Transverse colon (tissue), 4 donors: ENCODE data around the gene ELP5. TPM values are rescaled to one million over a fixed set of nuclear protein-coding genes. Genes with fewer than 3 reads are reported as not detected.
A peak's percentile ranks its signal among the peaks of the same experiment; 100 is the strongest.

Experiments
- DNase-seq: peaks from one replicate; pipeline ENCODE4 v3.0.0-alpha.2; 2019
- H3K27ac ChIP-seq, 4 donors: fragments of 200-600 bp; sonication (generic); 2 replicates each; pipeline ENCODE4 v1.5.1; 2016 to 2018; ENCODE audit warnings: inconsistent platforms in 4 of 4
- H3K27me3 ChIP-seq: fragments of 200-600 bp; sonication (generic); 2 replicates; pipeline ENCODE4 v1.5.1; 2017; ENCODE audit warnings: inconsistent platforms
- H3K36me3 ChIP-seq, 4 donors: fragments of 200-600 bp; sonication (generic); 2 replicates each; pipeline ENCODE4 v1.5.1; 2017 to 2019; ENCODE audit warnings: inconsistent platforms in 4 of 4
- H3K4me1 ChIP-seq, 4 donors: fragments of 200-600 bp; sonication (generic); 2 replicates each; pipeline ENCODE4 v1.5.1; 2017 to 2020; ENCODE audit warnings: inconsistent platforms in 4 of 4
- H3K4me3 ChIP-seq, 4 donors: fragments of 200-600 bp; sonication (generic); 1 replicate in 1 of 4; 2 replicates in 3 of 4; pipeline versions ENCODE4 v1.5.1 to v1.6.1; 2017 to 2019; ENCODE audit warnings: inconsistent platforms in 4 of 4
- H3K9me3 ChIP-seq, 2 donors: fragments of 200-600 bp; sonication (generic); 2 replicates each; pipeline ENCODE4 v1.5.1; 2017 to 2019; ENCODE audit warnings: inconsistent platforms in 2 of 2
- CTCF ChIP-seq, 5 experiments: fragments of 200-600 bp in 3 of 5; fragments of 450-650 bp in 2 of 5; sonication (generic) in 3 of 5; IDR thresholded peaks; 1 replicate in 2 of 5; 2 replicates in 3 of 5; pipeline ENCODE4 v1.5.1; 2016 to 2017; ENCODE audit warnings: antibody characterized with exemption in 5 of 5, inconsistent platforms in 3 of 5, mild to moderate bottlenecking in 2 of 5, moderate library complexity in 1 of 5
- EP300 ChIP-seq: sonication (generic); formaldehyde crosslinking; IDR thresholded peaks from one replicate; pipeline ENCODE4 v1.6.1; 2017; ENCODE audit warnings: antibody characterized with exemption, low read depth
- POLR2A ChIP-seq: fragments of 450-650 bp; IDR thresholded peaks from one replicate; pipeline ENCODE4 v1.6.1; 2016; ENCODE audit warnings: antibody characterized with exemption, mild to moderate bottlenecking, moderate library complexity
- POLR2AphosphoS5 ChIP-seq, 3 donors: sonication (generic); formaldehyde crosslinking; IDR thresholded peaks; one replicate each; pipeline ENCODE4 v1.6.1; 2016; ENCODE audit warnings: antibody characterized with exemption in 3 of 3
- WGBS, 2 donors: methylation state at CpG; one replicate each; pipeline ENCODE4 v1.1.5; 2018; ENCODE audit warnings: low coverage in 1 of 2; 5-methylcytosine and 5-hydroxymethylcytosine counted together
- in situ Hi-C, 4 donors: fragments of 200-750 bp; cut with MboI; loops; one replicate each; pipeline versions ENCODE4 v1.15.0 to v1.15.1; 2017; ENCODE audit warnings: low sequenced_read_pairs in 3 of 4, low pct_ligation_motif_present in 1 of 4, low pct_unique_long_range_greater_than_20kb in 1 of 4
- intact Hi-C: fragments of 100-400 bp; cut with DNase I; formaldehyde crosslinking; loops from one replicate; pipeline ENCODE4 v1.15.1; 2023; ENCODE audit warnings: low total_unique reads
- total RNA-seq, 4 donors: library from RNA; depleted of rRNA; stranded (reverse); fragments of >200 nt; gene quantifications; one replicate each; pipeline ENCODE4 v1.1.0, GENCODE V29; 2016

Gene ELP5
- total RNA-seq, 4 donors from 2014 or later: 4.9 to 36.2 (median 30.3) TPM

- peaks cover 3 to 15% (median 5%) of the 10 kb centered on the region in 4 donors for H3K4me1 ChIP-seq
- no peaks in the 10 kb centered on the region for H3K36me3 ChIP-seq
- intact Hi-C loops (no loop called here), in situ Hi-C loops (no loop called here)
- H3K27ac ChIP-seq: peak overlapping the region; percentile 51 to 73 (median 60)
- TF ChIP-seq POLR2AphosphoS5 (IDR thresholded peaks at IDR 0.05) (no peak), CTCF (IDR thresholded peaks at IDR 0.05) (no peak), POLR2A (no peak), EP300 (no peak)
- H3K9me3 ChIP-seq: no peaks in the 10 kb centered on the region
- 41 to 62% methylated on average over 6 to 15 of the region's 15 CpGs for WGBS, 2 donors
- no peak for DNase-seq
- peak overlapping the region in 3 of 4 donors; percentile 24 to 49 (median 38) for H3K4me3 ChIP-seq
- H3K27me3 ChIP-seq: no peaks in the 10 kb centered on the region
These were observed 46.5 kb upstream of the ELP5 start for GRCh38 chr17:7205561-7205960.

DNA sequence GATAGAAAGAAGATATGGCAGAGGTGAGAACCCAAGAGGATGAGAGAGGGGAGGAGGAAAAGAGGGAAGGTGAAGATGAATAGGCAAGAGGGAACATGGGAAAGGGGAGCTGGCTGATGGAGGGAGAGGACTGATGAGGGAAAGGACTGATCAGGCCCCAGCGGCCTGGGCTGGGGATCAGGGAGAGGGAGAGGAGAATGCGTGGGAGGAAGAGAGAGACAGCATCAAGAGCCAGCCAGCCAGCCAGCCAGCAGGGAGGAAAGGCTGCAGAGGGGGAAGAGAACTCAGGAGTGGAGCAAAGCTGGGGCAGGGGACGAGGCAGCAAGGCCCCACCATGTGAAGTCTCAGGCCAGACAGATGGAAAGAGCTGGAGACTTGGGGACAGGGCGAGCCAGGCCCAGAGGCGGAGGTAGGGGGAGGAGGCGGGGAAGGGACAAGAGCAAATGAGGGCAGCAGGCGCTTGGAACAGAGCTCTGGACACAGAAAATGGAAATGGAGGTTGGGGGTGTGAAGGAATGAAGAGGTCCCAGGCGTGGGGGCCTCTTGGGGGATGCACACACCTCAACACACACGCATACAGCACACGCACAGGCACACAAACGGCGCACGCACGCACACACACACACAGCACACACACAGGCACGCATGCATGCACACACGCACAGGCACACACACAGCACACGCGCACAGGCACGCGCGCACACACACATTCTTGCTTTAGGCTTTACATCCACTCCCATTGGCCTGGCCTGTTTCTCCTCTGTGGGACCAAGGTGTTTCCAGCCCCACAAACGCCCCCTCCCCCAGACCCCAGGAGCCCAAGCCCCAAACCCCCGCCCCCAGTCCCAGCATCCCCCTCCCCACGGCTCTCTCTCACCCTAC is 44.7 kb upstream of the ELP5 start:
- Histone ChIP-seq H3K4me3 (no peak overlapping the region), H3K9me3 (no peaks in the 10 kb centered on the region), H3K4me1 (peaks cover 3 to 15% (median 7%) of the 10 kb centered on the region in 4 donors), H3K27me3 (no peaks in the 10 kb centered on the region), H3K36me3 (no peaks in the 10 kb centered on the region), H3K27ac (peak overlapping the region in 1 of 4 donors; percentile 15)
- WGBS, 2 donors: 78 to 85% methylated on average over 3 to 23 of the region's 24 CpGs
- intact Hi-C loops (no loop called here), in situ Hi-C loops (no loop called here)
- no peak for DNase-seq
- no peak for TF ChIP-seq POLR2A
- TF ChIP-seq POLR2AphosphoS5 (IDR thresholded peaks at IDR 0.05): no peak
- TF ChIP-seq EP300: no peak
- no peak for TF ChIP-seq CTCF (IDR thresholded peaks at IDR 0.05)

DNA sequence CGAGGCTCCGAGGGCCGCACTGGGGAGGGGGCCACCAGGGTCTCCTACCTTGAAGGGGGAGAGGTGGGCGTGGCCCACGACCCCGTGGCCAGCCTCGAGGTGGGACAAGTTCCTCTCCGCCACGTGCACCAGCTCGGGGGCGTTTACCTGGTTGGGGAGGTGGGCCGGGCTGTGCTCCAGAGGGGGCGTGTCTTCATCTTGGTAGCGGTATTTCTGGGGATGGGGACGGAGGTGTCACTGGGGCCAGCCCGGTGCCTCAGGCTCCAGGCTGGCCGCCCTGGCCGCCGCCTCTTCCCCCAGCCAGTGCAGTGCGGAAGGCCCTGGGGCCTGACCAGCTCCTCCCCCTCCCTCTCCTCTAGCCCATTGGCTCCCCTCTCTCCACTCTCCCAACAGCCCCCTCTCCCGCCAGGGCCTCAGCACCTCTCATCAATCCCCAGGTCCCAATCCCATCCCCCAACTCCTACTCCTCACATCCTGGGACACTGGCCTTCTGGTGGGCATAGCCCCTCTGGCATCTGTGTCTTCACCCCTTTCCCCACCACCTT is 43.9 kb upstream of the ELP5 start:
- no peak for TF ChIP-seq EP300
- no peak for TF ChIP-seq POLR2AphosphoS5 (IDR thresholded peaks at IDR 0.05)
- no peak for TF ChIP-seq CTCF (IDR thresholded peaks at IDR 0.05)
- no peak for TF ChIP-seq POLR2A
- H3K27me3 ChIP-seq: no peaks in the 10 kb centered on the region
- WGBS, 2 donors: 66 to 100% methylated on average over 1 to 19 of the region's 21 CpGs
- in situ Hi-C loops (no loop called here), intact Hi-C loops (no loop called here)
- no peaks in the 10 kb centered on the region for H3K36me3 ChIP-seq
- DNase-seq: no peak
- no peak overlapping the region for H3K27ac ChIP-seq
- peaks cover 3 to 15% (median 7%) of the 10 kb centered on the region in 4 donors for H3K4me1 ChIP-seq
- no peak overlapping the region for H3K4me3 ChIP-seq
- no peaks in the 10 kb centered on the region for H3K9me3 ChIP-seq

GRCh38 chr17:7208754-7209460 is 43.1 kb upstream of the ELP5 start:
- DNase-seq: no peak
- in situ Hi-C loops: no loop called here
- no peaks in the 10 kb centered on the region for H3K27me3 ChIP-seq
- no peaks in the 10 kb centered on the region for H3K36me3 ChIP-seq
- H3K4me3 ChIP-seq: no peak overlapping the region
- WGBS, 2 donors: 85 to 86% methylated on average over 4 to 9 of the region's 9 CpGs
- intact Hi-C loops: no loop called here
- H3K9me3 ChIP-seq: no peaks in the 10 kb centered on the region
- H3K27ac ChIP-seq: no peak overlapping the region
- TF ChIP-seq POLR2A: no peak
- peaks cover 7 to 21% (median 10%) of the 10 kb centered on the region in 4 donors for H3K4me1 ChIP-seq
